GM18526 (cell line): ENCODE measurements around the gene ASPRV1.

Source experiments
- POLR2A ChIP-seq: IDR thresholded peaks from 3 replicates; pipeline ENCODE4 v1.6.1; 2011; ENCODE audit not compliant: insufficient read length; ENCODE audit errors: extremely low read depth

Gene ASPRV1

DNA sequence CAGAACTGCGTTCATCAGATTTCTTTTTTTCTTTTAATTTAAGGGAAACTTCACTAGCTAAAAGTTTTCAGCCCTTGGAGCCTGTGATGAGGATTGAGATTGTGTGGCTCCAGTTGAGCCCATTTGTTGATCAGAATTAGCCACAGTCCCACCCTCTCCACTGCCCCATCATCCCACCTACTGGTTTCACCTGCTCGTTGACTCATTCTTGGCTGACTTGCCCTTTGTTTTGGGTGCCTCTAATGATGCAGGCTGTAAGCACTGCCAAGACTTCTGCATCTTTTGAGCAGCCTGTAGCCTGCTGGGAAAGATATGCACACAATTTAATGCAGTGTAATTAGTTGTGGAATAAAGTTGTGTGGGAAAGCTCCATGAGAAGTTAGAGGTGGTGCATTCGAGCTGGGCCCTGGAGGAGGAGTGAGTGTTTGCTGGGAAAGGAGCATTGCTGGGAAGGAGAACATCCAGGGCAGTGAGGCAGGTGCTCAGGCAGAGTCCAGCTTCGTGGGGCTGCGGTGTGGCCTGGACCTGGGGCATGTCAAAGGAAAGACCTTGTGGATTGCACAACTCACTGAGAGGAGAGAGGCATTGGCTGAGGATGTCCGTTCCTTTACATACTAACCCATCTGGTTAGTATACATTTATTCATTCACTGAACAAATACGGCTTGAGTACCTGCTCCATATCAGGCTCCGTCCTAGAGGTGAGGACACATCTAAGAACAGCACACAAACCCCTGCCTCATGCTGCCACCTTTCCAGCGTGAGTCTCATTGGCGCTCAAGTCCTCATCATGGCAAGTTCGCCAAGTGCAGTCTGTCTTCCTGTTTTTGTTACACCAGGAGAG, 18.2 kb downstream of the ASPRV1 start:
- no peak for TF ChIP-seq POLR2A

DNA sequence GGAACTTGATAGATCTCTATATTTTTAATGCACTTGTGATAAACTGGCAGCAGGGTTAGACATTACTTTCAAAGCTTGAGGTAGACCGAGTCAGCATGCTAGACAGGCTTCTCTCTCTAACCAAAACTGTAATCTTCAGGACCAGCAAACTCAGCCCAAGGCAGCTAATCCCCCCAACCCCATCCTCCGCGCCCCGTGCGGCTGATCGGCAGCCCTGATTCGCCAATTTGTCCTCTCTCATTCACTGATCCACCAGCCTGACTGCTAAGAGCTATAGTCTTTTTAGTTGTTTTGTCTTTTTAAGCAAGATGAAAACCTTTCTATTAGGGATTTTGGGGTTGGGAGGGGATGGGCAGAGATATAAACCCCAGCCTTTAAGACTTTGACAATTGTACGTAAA, 20.7 kb downstream of the ASPRV1 start:
- TF ChIP-seq POLR2A = no peak

- TF ChIP-seq POLR2A = no peak
These were observed 21.7 kb downstream of the ASPRV1 start for GRCh38 chr2:69939722-69940121.

DNA sequence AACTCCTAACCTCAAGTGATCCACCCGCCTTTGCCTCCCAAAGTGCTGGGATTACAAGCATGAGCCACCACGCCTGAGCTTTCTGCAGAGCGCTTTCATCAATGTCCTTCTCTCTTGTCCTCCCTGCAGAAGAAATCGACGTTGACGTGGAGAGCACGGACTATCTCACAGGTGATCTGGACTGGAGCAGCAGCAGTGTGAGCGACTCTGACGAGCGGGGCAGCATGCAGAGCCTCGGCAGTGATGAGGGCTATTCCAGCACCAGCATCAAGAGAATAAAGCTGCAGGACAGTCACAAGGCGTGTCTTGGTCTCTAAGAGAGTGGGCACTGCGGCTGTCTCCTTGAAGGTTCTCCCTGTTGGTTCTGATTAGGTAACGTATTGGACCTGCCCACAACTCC, 23.5 kb downstream of the ASPRV1 start:
- TF ChIP-seq POLR2A = no peak

GRCh38 chr2:69936906-69937305, 24.5 kb downstream of the ASPRV1 start:
- no peak for TF ChIP-seq POLR2A

DNA sequence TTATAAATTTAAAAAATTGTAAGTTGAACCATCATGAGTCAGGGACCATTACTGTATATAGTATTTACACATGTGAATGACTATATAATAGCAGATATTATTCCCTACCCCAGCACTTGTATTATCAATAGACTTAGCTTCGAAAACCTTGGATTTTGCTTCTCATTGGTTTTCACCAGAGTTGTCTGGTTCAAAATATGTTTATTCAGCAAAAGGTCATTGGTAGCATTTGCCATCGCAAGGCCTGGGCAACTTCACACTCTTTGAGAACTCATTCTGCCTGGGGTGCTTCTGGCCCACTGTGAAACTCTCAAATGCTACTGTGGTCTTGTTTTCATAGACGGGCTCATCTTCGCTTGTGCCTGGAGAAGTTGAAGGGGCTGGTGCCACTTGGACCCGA, 26.4 kb downstream of the ASPRV1 start:
- no peak for TF ChIP-seq POLR2A

DNA sequence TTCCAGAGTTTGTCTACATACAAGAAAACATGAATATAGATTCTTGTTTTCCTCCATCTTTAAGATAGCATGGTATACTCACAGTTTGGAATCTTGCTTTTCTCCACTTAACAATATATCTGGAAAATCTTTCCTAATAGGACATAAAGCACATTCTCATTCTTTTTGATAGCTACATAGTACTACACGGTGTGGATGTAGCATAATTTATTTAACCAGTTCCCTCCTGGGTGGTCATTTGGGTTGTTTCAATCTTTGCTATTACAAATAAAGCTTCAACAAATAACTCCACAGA, 26.9 kb downstream of the ASPRV1 start:
- no peak for TF ChIP-seq POLR2A

GRCh38 chr2:69933839-69934613, 27.4 kb downstream of the ASPRV1 start:
- TF ChIP-seq POLR2A = no peak

GRCh38 chr2:69933254-69933828, 28.1 kb downstream of the ASPRV1 start:
- TF ChIP-seq POLR2A = no peak

GRCh38 chr2:69932596-69932922, 28.9 kb downstream of the ASPRV1 start:
- no peak for TF ChIP-seq POLR2A

GRCh38 chr2:69931832-69932595, 29.4 kb downstream of the ASPRV1 start:
- no peak for TF ChIP-seq POLR2A

DNA sequence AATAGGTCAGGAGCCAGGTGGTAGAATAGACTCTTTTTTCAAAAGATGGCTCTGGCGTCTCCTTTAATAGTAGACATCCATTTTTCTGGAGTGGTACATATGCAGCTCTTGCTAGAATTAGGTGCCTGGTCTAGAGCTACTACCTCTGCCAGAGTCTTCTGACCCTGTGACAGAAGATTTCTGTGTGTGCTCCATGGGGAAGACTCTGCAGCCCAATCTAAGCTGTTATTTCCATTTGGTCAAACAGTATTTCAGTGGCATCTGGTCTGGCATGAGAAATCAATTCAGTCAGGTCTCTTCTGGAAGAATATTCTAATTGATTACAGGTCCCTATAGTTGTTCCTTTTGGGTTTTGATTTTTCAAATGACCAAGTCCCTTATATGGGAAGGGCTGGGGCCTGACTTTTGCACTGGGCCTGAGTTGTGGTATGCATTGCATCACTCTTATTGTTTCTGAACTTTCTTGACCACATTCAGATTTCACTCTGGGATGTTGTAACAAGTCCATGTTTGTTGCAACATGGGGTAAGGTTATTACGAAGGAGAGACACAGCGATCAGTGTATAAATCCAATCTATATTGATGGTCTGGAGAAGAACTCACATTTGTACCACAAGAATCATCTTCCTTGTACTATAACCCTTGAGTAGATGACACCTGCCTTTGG, 34.4 kb downstream of the ASPRV1 start:
- TF ChIP-seq POLR2A = no peak

- TF ChIP-seq POLR2A = no peak
These were observed 38.3 kb downstream of the ASPRV1 start for GRCh38 chr2:69923116-69923515.

GRCh38 chr2:69918401-69918800, 43.0 kb downstream of the ASPRV1 start:
- TF ChIP-seq POLR2A = no peak

DNA sequence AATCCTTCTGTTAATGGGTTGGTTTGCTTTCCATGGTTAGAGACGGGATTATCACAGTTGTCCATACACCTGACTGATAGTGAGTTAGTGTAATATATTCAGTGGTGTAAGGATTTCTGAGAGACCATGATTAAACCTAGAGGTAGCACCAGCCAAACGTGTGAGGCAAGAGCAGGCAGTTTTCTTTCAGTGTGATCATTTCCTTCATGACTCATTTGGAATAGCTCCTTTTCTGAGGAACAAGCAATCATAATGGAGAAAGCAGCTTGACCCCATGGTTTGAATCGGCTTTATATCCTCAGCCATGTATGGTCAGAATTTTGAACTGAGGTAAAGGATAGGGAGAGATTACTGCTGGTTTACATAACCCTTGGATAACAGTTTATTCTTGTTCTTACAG, 43.6 kb downstream of the ASPRV1 start:
- TF ChIP-seq POLR2A = no peak
